GM18868 (cell line): ENCODE measurements around the gene NECTIN4.

Source experiments
- ATAC-seq: cut with Tn5 transposase; IDR thresholded peaks from one replicate; pipeline ENCODE4 v1.9.1; 2021; ENCODE audit warnings: mild to moderate bottlenecking, moderate library complexity; ENCODE audit not compliant: unreplicated experiment

NECTIN4 gene

DNA sequence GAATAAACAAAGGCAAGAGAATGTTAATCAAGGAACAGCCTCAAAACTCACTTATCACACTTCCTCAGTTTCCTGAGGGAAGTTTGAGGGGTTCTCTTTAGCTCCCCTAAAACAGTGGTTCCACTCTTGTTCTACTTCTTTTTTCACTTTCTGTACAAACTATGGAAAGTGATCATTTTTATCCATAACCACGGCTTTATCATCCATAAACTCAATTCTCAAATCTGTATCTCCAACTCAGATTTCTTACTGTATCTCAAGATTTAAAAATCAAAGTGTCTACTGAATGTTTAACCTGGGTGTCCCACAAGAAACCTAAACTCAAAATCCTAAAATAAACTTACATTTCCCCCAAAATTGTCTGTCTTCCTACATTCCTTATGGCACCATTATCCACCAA, 24.6 kb upstream of the NECTIN4 start:
- no peak for ATAC-seq

DNA sequence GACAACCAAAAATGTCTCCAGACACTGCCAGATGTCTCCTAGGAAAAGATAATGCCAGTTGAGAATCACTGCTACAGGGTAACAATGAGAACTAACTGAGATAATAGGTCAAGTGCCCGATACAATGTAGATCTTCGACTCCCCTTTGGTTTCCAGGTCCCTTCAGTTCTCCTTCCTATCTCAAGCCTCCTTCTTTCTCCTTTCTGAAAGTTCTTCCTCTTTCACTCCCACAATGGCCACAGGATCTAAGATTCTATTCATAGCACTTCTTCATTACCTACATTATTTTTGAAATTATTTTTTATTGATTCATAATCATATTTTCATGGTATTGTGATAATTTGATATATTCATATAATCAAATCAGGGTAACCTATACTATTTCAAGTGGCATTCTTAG, 22.2 kb upstream of the NECTIN4 start:
- ATAC-seq = no peak

- no peak for ATAC-seq
Measured at GRCh38 chr1:161111117-161111516, 21.8 kb upstream of the NECTIN4 start.

DNA sequence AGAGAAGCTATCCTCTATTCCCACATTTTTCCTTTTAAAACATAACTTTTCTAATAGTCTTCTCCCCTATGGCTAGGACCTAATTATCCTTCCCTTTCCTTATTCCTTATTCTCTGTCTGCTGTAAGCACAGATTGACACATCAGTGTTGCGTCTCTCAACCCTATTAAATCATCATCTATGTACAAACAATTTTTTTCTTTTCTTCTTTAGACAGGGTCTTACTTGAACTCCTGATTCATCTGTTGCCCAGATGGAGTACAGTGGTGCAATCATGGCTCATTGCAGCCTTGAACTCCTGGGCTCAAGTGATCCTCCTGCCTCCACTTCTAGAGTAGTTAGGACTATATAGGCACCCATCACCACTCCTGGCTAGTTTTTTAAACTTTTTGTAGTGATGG, 17.1 kb upstream of the NECTIN4 start:
- no peak for ATAC-seq

GRCh38 chr1:161100556-161100955, 11.2 kb upstream of the NECTIN4 start:
- no peak for ATAC-seq

DNA sequence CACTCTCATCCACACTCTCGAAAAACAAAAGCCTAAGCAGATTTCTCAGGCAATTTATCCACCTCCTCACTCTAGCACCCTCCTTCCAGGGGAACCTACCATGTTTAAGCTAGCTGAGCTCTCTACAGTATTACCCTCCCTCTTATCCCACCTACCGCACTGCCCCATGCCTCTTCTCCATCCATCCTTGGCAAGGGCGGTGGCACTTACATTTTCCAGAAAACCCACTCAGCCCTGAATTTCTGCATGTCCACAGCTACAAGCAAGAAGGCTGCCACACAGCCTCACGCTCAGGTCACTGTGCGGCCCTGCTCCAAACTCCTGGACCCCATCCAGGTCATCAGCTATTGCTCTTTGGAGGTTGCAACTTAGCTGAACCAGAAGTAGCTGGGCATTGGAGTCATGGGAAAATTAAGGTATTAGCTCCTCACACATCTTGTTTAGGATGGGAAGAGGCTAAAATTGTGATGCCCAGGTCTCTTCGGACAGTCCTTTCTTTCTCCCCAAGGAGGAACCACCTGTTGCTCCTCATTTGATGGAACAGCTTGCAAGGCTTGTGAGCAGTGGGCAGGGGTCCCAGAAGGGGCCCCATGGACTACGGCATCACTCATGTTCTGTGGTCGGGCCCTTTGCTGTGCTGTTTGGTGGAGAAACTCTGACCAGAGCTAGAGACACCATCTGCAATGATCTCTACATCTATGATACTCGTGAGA, 9.9 kb upstream of the NECTIN4 start:
- no peak for ATAC-seq

DNA sequence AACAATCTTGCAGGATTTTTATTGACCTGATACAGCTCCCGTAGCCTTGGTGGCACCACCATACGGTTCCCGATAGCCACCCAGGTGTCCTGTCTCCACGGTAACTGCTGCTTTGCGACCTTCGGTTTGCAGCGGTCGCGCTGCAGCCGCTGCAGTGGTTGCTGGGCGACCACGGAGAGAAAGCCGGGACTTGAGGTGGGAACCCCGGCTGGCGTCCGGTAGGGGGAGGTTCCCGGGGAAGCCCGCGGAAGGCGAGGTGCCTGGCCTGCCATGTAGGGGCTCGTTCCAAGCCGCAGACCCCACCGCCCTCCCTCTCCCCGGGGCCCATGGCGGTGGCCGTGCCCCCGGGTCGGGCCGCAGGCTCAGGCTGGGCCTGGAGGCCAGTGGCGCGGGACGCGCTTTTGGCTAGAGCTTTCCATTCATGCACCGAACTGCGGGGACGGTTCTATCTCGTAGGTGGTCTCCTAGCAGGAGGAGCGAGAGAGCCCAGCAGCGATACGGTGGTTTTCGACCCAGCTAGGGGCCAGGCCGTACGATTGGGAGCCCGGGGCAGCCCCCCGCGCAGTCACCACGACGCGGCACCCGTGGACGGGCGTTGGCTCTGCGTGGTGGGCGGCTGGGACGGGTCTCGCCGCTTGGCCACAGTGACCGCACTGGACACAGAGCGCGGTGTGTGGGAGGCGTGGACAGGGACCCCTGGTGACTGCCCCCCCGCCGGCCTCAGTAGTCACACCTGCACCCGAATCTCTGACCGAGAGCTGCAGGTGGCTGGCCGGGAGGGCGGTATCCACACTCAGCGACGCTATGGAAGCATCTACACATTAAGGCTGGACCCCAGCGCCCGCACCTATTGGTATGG, 9.1 kb upstream of the NECTIN4 start, which contains the start of gene KLHDC9:
Gene KLHDC9 (plus strand): TSS at position 152 of the 859 bp plus-strand sequence. CDS start 175 bp downstream, at position 327.
- peak; percentile 75 for ATAC-seq

DNA sequence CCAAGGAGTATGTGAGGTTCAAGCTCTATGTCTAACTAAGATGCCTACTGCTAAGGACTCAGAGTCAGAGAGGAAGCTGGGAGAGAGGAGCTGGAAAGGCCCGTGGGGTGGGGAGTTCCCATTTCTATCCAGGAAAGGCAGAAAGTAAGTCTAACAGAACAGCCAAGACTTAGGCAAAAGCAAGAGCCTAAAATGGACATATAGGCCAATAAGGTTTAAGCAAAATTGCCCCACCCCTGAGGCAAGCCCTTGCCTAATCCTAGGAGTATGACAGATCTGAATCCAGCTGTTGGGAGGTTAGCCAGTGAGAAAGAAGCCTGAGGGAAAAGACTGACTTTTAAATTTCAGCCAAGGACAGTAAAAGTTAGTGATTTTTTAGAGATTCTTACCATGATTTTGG, 7.2 kb upstream of the NECTIN4 start:
- ATAC-seq = no peak

- ATAC-seq = no peak
Measured at GRCh38 chr1:161096015-161096414, 6.7 kb upstream of the NECTIN4 start.

DNA sequence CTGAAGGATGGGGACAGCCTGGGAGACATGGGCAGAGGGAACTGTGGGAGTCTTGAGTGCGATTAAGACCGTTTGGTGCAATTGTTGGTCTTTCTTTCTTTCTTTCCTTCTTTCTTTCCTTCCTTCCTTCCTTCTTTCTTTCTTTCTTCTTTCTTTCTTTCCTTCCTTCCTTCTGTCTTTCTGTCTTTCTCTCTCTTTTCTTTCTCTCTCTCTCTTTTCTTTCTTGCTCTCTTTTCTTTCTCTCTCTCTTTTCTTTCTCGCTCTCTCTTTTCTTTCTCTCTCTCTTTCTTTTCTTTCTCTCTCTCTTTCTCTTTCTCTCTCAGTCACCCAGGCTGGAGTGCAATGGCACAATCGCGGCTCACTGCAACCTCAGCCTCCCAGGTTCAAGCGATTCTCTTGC, 5.9 kb upstream of the NECTIN4 start:
- no peak for ATAC-seq

DNA sequence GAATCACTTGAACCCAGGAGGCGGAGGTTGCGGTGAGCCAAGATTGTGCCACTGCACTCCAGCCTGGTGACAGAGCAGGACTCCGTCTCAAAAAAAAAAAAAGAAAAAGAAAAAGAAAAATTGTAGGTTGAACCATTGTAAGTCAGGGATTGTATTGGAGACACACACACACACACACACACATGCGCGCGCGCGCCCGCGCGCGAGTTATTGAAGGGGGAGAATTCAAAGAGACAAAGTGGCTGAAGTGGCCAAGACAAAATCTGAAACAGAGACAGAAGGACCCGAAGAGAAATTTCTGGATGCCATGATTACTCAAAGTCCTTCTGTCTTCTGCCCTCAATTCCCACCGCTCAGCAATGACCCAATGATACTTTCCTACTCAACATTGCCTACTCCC, 5.1 kb upstream of the NECTIN4 start:
- ATAC-seq = no peak

- ATAC-seq = peak; percentile 50
Measured at GRCh38 chr1:161092621-161093028, 3.3 kb upstream of the NECTIN4 start.

GRCh38 chr1:161091796-161092507, 2.6 kb upstream of the NECTIN4 start:
- ATAC-seq = no peak

DNA sequence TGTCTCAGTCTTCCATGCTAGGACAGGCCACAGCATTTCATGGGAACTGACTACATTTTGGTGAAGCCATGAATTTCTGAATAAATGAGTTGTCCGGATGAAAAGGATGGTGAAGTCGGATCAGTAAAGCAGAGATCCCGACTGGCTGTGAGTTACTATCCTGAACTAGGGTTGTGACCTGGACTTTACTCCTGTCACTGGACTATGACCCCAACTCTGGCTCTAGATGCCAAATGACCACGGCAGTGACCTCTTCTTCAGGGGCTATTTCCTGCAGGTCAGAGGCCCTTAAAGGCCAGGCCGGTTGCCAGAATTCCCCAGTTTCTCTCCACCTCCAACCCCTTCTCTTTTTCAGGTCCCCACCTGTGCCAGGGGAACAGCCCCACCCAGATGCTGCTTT, 1.7 kb upstream of the NECTIN4 start:
- ATAC-seq = no peak

- ATAC-seq = no peak
Measured at GRCh38 chr1:161090617-161091016, 1.3 kb upstream of the NECTIN4 start.

- ATAC-seq = no peak
Measured at GRCh38 chr1:161089938-161090337, 580 bp upstream of the NECTIN4 start.

GRCh38 chr1:161088587-161089110, 709 bp downstream of the NECTIN4 start:
- no peak for ATAC-seq

DNA sequence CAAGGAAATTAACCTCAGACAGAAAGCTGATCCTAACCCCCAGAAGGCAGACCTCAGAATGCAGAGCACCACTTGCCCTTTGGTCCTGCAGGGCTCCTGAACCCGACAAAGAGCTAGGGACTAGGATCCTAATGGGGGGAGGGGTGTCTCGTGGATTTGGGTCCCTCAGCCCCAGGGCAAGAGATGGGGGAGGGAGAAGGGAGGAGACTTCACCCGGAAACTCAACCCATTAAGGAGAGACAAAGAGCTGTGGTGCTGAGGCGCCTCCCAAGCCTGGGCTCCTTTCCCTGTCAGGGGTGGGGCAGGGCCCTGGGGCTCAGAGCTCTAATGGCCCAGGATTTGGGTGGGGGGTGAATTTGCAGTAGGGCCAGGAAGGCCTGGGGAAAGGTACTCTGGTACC, 2.9 kb downstream of the NECTIN4 start:
- no peak for ATAC-seq

DNA sequence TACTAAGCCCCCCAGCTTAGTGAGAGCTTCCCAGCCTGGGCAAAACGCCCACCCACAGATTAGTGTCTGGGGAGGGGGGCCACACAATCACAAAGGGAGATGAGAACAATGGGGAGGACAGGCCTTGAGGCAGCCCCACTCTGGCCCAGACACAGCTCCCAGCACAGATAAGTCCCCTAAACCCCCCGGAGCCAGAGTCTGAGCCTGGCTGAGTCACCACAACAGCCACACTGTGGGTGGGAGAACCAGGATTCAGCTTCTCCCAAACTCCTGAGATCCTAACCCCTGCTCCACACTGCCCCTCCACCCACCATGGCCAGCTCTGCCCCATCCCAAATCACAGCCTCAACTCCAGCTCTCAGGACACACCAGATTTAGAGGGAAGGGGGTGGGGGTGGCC, 4.2 kb downstream of the NECTIN4 start:
- ATAC-seq = no peak

DNA sequence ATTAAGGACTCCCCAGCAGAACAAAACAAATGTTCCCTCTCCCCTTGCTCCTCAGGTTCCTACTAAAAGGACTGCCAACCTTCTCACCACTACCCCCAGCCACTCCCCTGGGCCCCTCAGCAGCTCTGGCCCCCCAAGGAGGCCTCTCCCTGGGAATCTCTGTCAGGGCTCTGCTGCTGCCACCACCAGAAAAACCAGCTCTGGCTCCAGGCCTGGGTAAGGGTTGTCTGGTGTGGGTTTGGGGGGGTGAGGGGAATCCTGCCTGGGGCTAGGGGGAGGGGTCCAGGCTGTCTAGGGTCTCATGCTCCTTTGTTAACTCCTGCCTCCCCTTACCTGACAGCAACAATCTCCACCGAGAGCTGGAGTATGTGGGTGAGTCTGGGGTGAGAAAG, 4.8 kb downstream of the NECTIN4 start:
- no peak for ATAC-seq
